K562 (cell line): ENCODE measurements around the gene ZNF761. TPM values are rescaled to one million over a fixed set of nuclear protein-coding genes. Genes with fewer than 3 reads are reported as not detected.

Source experiments
- ARID2 ChIP-seq: fragments of 450-650 bp; IDR thresholded peaks from 2 replicates; pipeline ENCODE4 v1.6.1; 2017; ENCODE audit warnings: antibody characterized with exemption, mild to moderate bottlenecking
- TEAD2 ChIP-seq: fragments of 450-650 bp; IDR thresholded peaks from 2 replicates; pipeline ENCODE4 v1.6.1; 2016; ENCODE audit warnings: missing genetic modification characterization, control low read depth, missing compliant biosample characterization
- ZNF263 ChIP-seq: sonication (generic); formaldehyde crosslinking; IDR thresholded peaks from 2 replicates; pipeline ENCODE4 v1.8.0; 2022; ENCODE audit warnings: mild to moderate bottlenecking, missing genetic modification reagents, borderline replicate concordance
- polyA plus RNA-seq, 8 experiments: library from polyadenylated mRNA; depleted of rRNA in 4 of 8; stranded (reverse) in 5 of 8; unstranded in 3 of 8; fragments of >200 nt; fragmentation: Nextera tagmentation in 2 of 8; fragmentation: Illumina TruSeq in 1 of 8; extraction: Ambion mirVana in 2 of 8; extraction: Trizol in 1 of 8; gene quantifications; 2 replicates each; pipeline versions ENCODE4 v1.2.1 to v1.2.3, GENCODE V29; 2011 to 2014; ENCODE audit warnings: inconsistent platforms in 1 of 8, missing spikeins in 1 of 8
- total RNA-seq, 7 experiments: library from RNA; depleted of rRNA in 6 of 7; stranded (reverse); fragments of >200 nt in 6 of 7; fragmentation: Illumina TruSeq in 2 of 7; extraction: Trizol in 2 of 7; gene quantifications; 2 replicates each; pipeline versions ENCODE4 v1.2.1 to v1.2.3, GENCODE V29; 2011 to 2021; ENCODE audit warnings: low replicate concordance in 1 of 7
- TF ChIP-seq, protein P1 (sequence below): fragments of 450-650 bp; IDR thresholded peaks from 2 replicates; pipeline ENCODE4 v1.6.1; 2016; ENCODE audit warnings: mild to moderate bottlenecking, moderate library complexity
- TF ChIP-seq, protein P2 (sequence below): fragments of 450-650 bp; formaldehyde crosslinking; IDR thresholded peaks from 2 replicates; pipeline ENCODE4 v1.4.0; 2022; ENCODE audit warnings: mild to moderate bottlenecking, moderate library complexity
- TF ChIP-seq, protein P3 (sequence below): IDR thresholded peaks from 2 replicates; pipeline ENCODE4 v1.6.1; 2012; ENCODE audit warnings: low read depth, low read length, improper control_type of control experiment, borderline replicate concordance
- TF ChIP-seq, protein P4 (sequence below): IDR thresholded peaks from 2 replicates; pipeline ENCODE4 v1.6.1; 2011; ENCODE audit warnings: borderline replicate concordance, low read depth, mild to moderate bottlenecking, moderate library complexity, low read length; ENCODE audit not compliant: insufficient read depth, poor library complexity, severe bottlenecking

ZNF761 gene
- total and polyA plus RNA-seq, 9 of the 15 experiments (the other 6 are each of a cell fraction or from before 2014, with no cell fraction given), result 10.3 to 30.2 (median 17.0) TPM

DNA sequence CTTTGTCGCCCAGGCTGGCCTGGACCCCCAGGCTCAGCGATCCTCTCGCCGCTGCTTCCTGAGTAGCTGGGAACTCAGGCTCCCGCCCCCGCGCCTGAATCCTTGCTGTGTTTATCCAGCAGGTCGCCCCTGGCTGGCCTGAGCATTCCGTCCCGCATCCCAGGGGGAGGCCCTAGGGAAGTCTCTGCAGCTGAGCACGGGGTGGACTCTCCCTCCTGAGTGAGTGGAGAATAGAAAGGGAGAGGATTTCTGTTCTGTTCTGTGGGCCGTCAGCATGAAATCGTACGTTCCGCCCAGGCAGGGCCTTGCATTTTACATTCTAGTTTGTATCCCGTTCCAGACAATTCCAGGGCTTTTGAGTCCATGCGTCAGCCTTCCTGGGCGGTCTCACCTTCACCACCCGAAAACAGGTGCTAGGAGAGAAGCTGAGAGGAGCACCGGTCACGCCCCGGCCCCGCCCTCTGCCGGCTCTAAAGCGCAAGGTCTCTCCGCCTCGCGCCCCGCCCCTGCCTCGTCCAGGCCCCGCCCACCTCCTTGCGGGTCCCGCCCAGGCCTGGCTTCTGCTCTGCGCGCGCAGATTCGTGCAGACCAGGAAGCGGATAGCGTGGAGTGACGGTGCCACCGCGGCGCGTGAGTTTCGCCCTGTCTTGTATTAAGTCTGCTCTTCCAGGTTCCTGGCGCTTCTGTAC, at the start of gene ZNF761 (continued):
- TF ChIP-seq, protein P1, sequence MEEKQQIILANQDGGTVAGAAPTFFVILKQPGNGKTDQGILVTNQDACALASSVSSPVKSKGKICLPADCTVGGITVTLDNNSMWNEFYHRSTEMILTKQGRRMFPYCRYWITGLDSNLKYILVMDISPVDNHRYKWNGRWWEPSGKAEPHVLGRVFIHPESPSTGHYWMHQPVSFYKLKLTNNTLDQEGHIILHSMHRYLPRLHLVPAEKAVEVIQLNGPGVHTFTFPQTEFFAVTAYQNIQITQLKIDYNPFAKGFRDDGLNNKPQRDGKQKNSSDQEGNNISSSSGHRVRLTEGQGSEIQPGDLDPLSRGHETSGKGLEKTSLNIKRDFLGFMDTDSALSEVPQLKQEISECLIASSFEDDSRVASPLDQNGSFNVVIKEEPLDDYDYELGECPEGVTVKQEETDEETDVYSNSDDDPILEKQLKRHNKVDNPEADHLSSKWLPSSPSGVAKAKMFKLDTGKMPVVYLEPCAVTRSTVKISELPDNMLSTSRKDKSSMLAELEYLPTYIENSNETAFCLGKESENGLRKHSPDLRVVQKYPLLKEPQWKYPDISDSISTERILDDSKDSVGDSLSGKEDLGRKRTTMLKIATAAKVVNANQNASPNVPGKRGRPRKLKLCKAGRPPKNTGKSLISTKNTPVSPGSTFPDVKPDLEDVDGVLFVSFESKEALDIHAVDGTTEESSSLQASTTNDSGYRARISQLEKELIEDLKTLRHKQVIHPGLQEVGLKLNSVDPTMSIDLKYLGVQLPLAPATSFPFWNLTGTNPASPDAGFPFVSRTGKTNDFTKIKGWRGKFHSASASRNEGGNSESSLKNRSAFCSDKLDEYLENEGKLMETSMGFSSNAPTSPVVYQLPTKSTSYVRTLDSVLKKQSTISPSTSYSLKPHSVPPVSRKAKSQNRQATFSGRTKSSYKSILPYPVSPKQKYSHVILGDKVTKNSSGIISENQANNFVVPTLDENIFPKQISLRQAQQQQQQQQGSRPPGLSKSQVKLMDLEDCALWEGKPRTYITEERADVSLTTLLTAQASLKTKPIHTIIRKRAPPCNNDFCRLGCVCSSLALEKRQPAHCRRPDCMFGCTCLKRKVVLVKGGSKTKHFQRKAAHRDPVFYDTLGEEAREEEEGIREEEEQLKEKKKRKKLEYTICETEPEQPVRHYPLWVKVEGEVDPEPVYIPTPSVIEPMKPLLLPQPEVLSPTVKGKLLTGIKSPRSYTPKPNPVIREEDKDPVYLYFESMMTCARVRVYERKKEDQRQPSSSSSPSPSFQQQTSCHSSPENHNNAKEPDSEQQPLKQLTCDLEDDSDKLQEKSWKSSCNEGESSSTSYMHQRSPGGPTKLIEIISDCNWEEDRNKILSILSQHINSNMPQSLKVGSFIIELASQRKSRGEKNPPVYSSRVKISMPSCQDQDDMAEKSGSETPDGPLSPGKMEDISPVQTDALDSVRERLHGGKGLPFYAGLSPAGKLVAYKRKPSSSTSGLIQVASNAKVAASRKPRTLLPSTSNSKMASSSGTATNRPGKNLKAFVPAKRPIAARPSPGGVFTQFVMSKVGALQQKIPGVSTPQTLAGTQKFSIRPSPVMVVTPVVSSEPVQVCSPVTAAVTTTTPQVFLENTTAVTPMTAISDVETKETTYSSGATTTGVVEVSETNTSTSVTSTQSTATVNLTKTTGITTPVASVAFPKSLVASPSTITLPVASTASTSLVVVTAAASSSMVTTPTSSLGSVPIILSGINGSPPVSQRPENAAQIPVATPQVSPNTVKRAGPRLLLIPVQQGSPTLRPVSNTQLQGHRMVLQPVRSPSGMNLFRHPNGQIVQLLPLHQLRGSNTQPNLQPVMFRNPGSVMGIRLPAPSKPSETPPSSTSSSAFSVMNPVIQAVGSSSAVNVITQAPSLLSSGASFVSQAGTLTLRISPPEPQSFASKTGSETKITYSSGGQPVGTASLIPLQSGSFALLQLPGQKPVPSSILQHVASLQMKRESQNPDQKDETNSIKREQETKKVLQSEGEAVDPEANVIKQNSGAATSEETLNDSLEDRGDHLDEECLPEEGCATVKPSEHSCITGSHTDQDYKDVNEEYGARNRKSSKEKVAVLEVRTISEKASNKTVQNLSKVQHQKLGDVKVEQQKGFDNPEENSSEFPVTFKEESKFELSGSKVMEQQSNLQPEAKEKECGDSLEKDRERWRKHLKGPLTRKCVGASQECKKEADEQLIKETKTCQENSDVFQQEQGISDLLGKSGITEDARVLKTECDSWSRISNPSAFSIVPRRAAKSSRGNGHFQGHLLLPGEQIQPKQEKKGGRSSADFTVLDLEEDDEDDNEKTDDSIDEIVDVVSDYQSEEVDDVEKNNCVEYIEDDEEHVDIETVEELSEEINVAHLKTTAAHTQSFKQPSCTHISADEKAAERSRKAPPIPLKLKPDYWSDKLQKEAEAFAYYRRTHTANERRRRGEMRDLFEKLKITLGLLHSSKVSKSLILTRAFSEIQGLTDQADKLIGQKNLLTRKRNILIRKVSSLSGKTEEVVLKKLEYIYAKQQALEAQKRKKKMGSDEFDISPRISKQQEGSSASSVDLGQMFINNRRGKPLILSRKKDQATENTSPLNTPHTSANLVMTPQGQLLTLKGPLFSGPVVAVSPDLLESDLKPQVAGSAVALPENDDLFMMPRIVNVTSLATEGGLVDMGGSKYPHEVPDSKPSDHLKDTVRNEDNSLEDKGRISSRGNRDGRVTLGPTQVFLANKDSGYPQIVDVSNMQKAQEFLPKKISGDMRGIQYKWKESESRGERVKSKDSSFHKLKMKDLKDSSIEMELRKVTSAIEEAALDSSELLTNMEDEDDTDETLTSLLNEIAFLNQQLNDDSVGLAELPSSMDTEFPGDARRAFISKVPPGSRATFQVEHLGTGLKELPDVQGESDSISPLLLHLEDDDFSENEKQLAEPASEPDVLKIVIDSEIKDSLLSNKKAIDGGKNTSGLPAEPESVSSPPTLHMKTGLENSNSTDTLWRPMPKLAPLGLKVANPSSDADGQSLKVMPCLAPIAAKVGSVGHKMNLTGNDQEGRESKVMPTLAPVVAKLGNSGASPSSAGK, result peak; percentile 4; the same call in 1 of the 2 replicates
- peak; percentile 29; the same call in 1 of the 2 replicates for TF ChIP-seq ZNF263 (CRISPR knock-in tag)
- no peak for TF ChIP-seq TEAD2 (tag)
- TF ChIP-seq ARID2, result no peak
- TF ChIP-seq, protein P2, sequence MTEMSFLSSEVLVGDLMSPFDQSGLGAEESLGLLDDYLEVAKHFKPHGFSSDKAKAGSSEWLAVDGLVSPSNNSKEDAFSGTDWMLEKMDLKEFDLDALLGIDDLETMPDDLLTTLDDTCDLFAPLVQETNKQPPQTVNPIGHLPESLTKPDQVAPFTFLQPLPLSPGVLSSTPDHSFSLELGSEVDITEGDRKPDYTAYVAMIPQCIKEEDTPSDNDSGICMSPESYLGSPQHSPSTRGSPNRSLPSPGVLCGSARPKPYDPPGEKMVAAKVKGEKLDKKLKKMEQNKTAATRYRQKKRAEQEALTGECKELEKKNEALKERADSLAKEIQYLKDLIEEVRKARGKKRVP (CRISPR knock-in tag), result no peak
- TF ChIP-seq, protein P3, sequence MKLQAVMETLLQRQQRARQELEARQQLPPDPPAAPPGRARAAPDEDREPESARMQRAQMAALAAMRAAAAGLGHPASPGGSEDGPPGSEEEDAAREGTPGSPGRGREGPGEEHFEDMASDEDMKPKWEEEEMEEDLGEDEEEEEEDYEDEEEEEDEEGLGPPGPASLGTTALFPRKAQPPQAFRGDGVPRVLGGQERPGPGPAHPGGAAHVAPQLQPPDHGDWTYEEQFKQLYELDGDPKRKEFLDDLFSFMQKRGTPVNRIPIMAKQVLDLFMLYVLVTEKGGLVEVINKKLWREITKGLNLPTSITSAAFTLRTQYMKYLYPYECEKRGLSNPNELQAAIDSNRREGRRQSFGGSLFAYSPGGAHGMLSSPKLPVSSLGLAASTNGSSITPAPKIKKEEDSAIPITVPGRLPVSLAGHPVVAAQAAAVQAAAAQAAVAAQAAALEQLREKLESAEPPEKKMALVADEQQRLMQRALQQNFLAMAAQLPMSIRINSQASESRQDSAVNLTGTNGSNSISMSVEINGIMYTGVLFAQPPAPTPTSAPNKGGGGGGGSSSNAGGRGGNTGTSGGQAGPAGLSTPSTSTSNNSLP, result no peak
- TF ChIP-seq, protein P4, sequence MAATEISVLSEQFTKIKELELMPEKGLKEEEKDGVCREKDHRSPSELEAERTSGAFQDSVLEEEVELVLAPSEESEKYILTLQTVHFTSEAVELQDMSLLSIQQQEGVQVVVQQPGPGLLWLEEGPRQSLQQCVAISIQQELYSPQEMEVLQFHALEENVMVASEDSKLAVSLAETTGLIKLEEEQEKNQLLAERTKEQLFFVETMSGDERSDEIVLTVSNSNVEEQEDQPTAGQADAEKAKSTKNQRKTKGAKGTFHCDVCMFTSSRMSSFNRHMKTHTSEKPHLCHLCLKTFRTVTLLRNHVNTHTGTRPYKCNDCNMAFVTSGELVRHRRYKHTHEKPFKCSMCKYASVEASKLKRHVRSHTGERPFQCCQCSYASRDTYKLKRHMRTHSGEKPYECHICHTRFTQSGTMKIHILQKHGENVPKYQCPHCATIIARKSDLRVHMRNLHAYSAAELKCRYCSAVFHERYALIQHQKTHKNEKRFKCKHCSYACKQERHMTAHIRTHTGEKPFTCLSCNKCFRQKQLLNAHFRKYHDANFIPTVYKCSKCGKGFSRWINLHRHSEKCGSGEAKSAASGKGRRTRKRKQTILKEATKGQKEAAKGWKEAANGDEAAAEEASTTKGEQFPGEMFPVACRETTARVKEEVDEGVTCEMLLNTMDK, result peak; percentile 56
